NCI-H69 (cell line): ENCODE data around the gene FLT3.
"Not testable (repeated sequence)": the region's sequence is repeated elsewhere in the genome, so short reads cannot be mapped to it uniquely, and the experiment has no call there.

ENCODE experiments used
- DNase-seq: peaks from one replicate; lab custom pipeline; 2025; lab: John Stamatoyannopoulos, UW

FLT3 gene

DNA sequence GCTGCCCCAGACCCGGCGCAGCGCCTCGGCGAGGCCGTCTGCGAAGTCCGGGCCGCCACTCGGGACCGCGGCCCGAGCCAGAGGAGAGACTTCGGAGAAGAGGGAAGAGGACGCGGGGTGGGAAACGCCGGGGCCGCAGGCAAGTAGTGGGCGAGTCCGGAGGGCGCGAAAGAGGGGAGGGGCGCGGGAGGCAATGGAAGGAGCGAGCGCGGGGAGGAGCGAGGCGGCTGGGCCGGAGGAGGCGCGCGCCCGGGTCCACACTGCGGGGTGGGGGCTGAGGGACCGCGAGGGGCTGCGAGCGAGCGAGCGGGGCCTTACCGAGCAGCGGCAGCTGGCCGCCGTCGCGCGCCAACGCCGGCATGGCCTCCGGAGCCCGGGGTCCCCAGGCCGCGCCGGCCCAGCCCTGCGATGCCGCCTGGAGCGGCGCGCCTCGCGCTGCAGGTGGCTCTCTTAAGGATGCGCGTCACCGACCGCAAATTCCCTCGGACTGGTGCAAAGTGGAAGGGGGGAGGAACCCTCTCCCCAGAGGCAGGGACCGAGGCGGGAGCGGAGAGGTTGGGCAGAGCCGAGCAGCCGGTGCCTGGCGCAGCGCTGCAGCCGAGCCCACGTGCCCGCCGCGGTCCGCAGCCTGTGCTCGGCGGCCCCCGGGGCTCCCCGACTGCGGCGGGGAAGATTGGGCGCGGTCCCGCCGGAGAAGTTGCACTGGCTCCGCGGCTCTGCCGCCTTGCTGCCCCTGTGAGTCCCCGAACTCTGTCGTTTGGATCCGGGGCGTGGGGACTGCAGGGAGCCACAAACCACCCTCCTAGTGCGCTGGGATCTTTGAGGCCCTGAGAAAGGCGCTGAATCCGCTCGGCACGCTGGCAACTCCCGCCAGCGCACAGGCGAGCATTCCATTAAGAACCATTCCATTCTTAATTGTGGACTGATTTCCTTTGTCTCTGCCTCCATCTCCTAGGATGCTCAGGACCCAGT lies at the start of gene FLT3:
FLT3 (minus strand) TSS at position 427 of the 972 bp plus-strand sequence; CDS start at position 361, 66 bp downstream.
- DNase-seq: peak; percentile 62

DNA sequence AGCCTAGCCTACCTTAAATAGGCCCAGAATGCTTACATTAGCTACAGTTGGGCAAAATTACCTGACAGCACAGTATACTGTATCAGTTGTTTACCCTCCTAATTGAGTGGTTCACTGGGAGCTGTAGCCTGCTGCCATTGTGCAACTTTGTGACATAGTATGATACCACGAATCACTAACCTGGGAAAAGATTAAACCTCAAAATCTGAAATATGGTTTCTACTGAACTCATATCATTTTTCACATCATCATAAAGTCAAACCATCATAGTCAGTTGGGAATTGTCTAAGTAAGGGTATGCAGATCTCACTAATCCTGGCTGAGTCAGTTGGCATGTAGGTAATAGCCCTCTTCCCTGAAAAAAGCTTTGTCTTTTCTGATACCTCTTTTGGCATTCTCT lies 47.1 kb upstream of the FLT3 start:
- no peak for DNase-seq

DNA sequence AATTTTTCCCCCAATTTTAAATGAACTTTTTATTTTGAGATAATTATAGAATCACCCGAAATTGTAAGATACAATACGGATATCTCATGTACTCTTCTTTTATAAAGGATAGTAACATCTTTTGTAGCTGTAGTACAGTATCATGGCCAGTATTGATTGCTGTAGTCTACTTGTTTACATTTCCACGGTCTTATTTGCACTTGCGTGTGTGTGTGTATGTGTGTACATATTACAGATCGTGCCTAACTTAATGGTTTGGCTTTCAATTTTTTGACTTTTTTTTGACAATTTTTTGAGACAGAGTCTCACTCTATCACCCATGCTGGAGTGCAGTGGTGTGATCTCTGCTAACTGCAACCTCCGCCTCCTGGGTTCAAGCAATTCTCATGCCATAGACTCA lies 44.7 kb upstream of the FLT3 start:
- DNase-seq: no peak

DNA sequence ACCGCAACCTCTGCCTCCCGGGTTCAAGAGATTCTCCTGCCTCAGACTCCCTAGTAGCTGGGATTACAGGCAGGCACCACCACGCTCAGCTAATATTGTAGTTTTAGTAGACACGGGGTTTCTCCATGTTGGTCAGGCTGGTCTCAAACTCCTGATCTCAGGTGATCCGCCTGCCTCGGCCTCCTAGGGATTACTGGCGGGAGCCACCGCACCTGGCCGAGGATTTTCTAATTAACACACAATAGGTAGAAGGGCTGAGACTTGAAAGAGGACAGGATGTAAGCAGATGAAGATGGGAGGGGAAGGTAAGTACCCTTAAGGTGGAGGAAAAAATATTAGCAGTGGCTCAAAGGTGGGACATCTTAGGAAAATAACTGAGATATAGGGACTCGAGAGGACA lies 41.2 kb upstream of the FLT3 start:
- peak; percentile 32 for DNase-seq

DNA sequence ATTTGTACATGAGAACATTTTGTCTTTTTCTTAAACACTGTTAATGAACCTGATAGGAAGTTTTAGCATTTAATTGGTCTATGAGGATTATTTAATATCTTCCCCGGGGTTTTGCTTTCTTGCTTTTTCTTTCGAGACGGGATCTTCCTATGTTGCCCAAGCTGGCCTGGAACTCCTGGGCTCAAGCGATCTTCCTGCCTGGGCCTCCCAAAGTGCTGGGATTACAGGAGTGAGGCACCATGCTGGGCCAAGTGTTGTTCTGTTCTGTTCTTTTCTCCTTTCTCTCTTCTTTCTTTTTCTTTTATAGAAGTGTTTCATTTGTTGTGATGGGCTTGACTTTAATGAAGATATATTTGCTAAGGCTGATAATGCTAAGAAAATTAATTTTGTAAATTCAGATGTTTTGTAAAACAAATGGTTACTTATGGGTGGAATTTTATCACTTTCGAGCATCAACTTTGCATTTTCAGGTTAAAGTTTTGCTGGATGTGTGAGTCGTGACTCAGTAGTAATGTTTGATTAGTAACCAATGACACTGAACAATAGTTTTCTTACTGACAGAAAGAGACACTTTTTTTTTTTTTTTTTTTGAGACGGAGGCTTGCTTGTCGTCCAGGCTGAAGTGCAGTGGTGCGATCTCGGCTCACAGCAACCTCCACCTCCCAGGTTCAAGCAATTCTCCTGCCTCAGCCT lies 40.2 kb upstream of the FLT3 start:
- no peak for DNase-seq

DNA sequence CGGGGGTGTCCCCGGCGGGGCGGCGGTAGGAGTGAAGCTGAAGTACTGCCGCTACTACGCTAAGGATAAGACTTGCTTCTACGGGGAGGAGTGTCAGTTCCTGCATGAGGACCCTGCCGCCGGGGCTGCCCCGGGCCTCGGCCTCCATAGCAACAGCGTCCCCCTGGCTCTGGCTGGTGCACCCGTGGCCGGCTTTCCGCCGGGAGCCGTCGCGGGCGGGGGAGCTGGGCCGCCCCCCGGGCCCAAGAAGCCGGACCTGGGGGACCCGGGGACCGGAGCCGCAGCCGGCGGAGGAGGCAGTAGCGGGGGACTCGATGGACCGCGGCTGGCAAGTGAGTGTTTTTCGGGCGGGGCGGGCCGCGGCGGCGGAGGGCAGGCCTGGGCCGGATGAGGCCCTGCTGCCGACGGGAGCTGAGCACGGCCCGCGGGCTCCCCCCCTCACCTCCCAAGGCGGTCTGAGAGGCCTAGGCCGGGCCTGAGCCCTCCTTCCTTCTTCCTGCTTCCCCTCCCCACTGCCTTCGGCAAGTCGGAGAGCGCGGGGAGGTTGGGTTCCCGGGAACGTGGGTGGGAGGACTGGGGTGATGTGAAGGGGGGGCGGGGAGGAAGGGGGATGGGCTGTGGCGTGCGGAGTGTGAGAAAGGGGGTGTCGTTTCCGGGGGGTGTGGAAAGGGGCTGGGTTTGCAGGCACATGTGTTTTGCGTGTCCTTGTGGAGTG lies 38.5 kb upstream of the FLT3 start:
- peak; percentile 77 for DNase-seq

DNA sequence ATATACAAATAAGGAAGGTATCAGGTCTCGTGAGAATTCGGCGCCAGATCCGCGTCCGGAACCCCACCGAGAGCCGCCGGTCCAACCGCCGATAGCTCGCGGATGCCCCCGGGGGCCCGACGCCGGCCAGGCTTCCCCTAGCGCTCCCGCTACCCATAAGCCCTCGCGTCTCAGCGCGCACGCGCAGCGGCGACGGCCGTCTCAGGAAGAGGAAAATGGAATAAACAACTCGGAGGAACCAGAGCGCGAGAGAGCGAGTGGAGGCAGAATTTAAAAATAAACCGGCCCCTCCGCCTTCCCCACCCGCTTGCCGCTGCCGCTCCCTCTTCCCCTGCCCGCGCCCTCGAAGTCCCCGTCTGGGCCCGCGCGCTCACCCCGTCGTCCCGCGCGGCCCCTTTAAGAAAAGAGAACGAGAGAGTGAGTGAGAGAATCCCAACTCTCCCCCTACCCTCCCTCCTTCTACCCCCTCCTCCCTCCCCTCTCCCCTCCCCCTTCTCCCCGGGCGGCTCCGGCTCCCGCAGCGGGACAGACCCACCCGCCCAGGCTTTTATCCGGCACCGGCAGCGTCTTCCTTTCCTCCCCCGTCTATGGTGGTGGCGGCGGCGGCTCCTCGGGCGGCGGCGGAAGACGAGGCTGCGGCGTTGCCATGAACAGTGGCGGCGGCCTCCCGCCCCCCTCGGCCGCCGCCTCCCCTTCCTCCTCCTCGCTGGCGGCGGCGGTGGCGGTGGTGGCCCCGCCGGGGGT lies 37.8 kb upstream of the FLT3 start, which contains the start of gene PAN3:
PAN3 (plus strand) TSS at position 534 of the 744 bp plus-strand sequence; CDS start at position 647, 113 bp downstream.
- DNase-seq: peak; percentile 91

DNA sequence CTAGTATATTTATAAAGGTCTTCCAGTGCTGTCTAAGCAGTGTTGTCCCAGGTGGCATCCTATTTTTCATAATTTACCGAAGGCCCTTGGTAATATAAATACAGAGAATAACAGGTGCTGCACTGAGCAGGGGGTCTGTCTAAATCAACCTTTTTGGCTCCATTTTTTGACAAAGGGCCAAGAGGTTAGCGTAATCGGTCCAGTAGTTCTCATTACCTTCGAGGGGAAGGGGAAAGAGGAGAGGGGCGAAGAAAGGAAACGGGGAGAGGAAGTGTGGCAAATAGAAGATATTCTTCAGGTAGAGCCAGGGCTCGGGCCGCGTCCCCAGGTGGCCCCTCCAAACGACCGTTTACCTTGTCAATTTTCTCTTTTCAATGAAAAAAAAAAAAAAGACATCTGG lies 37.2 kb upstream of the FLT3 start:
- peak; percentile 70 for DNase-seq

DNA sequence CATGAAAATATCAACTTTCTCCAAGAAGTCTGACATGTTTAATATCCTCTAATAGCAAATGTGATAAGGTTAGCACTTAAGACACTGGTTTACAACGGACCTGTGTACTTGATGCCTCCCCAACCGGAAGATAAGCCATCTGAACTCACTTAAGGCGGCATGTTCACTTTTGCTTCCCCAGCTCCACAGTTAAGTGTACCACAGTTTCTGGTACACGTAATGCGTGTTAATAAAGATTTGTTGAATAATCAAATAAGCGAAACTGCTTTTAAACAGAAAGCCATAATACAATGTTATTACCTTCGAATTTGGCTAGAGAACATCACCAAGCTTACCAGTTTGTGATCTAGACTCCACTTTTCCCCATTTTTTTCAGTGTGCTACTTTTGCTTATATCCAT lies 36.5 kb upstream of the FLT3 start:
- DNase-seq: no peak

DNA sequence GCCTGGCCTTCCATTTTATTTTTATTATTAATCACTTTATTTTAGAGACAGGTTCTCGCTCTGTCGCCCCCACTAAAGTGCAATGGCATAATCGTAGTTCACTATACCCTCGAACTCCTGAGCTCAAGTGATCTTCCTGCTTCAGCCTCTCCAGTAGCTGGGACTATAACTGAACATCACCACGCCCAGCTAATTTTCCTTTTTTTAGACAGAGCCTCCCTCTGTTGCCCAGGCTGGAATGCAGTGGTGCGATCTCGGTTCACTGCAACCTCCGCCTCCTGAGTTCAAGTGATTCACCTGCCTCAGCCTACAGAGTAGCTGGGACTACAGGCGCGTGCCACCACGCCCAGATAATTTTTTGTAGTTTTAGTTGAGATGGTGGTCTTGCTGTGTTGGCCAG lies 31.3 kb upstream of the FLT3 start:
- DNase-seq: no peak

DNA sequence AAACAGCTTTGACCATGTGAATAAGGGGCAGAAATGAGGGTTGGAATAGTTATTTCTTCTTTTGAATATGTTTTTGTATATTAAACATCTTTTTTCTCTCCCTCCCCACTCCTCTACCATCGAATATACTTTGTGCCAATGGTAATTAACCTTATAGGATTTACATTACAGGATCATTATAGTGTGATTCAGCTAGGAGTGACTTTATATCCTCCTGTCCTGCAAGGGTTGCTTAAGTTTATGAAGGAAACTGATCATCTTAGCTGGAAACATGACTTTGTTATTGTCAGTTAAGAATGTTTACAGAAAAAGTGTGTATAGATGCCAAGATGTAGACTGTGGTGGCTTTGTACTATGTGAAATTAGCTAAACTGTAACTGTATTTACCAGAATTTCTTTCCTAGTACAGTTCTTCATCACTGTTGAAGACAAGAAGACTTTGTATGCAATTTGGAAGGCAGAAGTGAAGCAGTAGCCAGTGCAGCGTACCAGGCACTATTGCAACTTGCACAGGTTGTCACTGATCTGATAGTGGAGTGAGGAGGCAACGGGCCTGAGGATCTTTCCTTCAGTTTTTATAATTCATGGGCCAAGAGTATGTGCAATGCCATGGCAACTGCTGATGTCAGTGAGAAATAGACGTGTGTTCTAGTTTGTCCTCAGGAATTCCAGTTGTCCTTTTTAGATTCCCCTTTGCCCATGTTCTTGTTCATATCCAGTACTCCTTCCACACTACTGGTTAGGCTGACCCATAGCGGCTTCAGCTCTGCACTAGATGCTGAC lies 29.7 kb upstream of the FLT3 start:
- DNase-seq: no peak

DNA sequence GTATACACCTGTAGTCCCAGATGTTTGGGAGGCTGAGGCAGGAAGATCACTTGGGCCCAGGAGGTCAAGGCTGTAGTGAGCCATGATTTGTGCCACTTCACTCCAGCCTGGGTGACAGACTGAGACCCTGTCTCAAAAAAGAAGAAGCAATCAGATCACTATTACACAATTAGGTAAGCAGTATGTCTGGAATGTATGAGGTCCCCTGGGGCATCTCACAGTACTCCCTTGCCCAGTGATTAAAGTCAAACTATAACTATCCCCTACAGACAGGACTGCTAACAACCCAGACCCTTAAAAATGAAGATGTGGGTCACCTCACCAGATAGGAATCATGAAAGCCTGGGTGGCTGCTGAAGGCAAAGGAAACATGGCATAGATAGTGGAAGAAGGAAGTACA lies 28.6 kb upstream of the FLT3 start:
- no peak for DNase-seq

DNA sequence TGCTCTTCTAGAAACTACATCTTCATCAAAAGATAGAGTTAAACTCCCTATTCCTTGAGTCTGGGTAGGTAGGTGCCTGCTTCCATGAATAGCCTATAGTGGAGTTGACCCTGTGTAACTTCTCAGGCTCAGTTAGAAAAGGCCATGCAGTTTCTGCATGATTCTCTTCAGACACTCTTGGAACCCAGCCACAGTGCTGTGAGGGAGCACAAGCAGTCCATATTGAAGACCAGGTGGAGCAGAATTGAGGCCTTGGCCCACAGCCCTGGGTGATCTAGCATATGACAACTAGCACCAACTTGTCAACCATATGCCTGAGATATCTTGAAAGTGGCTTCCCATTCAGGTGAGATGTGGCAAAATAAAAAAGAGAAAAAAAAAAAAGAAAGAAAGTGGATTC lies 27.7 kb upstream of the FLT3 start:
- no peak for DNase-seq

DNA sequence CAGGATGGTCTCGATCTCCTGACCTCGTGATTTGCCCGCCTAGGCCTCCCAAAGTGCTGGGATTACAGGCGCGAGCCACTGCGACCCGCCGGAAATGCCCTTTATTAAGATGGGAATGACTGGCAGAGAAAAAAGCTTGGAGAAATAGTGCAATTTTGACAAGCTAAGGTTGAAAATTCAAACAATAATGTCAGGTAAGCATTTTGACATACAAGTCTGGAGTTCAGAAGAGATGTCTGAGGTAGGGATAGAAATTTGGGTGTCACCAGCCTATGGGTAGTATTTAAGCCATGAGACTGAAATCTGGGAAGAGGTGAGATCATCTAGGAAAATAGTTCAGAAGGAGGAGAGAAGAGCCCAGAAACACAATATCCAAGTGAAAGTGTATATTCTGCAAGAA lies 20.8 kb upstream of the FLT3 start:
- DNase-seq: no peak

DNA sequence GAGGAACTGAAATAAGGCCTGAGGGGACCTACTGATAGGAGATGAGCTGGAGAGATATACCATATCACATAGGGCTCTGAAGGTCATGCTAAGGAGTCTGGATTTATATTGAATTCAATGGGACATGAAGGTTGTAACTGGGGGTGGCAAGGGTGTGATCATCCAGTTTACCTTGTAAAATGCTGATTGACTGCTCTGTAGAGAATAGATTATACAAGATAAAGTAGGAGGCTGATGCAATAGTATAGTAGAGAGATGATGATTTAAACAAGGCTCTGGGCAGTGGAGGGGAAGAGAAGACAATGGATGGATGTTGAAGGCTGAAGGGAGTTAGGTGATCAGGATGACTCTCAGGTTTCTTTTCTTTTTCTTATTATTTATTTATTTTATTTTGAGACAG lies 19.9 kb upstream of the FLT3 start:
- no peak for DNase-seq

DNA sequence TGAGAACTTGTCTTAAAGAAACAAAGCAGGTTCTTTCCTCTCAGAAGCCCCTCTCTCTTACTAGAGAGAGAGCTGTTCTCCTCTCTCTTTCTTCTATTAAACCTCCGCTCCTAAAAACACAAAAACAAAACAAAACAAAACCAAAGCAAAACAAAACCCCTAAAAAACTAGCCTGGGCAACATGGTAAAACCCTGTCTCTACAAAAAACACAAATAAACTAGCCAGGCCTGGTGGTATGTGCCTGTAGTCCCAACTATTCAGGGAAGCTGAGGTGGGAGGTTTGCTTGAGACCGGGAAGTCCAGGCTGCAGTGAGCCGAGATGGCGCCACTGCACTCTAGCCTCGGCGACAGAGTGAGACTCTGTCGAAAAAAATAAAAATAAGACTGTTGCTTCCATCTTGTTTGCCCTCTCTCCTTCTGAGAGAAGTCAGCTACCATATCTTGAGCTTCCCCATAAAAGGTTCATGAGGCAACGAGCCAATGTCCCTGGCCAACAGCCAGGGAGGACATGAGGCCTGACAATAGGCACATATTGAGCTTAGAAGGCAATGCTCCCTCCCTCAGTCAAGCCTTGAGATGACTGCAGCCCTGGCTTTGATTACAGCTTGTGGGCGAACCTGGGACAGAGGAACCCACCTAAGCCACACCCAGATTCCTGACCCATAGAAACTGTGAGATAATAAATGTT lies 17.5 kb upstream of the FLT3 start:
- peak; percentile 42 for DNase-seq

DNA sequence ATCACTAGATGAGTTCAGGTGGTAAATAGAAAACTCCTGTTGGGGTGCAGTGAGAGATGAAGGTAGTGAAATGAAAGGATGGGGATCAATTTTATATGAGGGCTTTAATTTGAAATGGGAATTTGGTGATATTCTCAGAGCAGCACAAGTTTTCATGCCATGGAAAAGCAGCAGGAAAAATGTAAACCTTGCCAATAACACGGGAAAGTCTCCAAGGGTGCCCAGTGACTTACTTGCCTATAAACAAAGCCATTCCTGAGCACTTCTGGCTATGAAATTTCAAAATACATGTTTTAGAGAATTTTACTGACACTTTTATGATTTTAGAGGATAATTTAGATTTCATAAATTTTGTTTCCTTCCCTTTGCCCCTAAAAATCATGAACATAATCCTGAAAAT lies 16.4 kb upstream of the FLT3 start:
- no peak for DNase-seq

DNA sequence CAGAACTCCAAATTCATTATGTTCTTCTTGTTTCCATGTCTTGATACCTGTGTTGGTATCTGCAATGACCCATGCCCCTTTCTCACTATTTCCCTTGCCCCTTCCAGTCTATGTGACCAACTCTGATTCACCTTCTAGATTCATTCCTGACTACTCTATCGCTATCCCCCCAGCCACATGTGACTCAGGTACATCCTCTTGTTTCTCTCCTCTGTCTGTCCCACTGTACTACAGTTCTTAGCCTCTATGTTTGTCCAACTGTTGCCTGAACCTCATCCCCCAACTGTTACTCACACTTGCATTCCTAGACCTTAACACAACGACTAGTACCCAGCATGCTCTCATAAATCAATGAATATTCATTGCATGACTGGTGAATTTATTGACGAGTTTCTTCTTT lies 10.0 kb upstream of the FLT3 start:
- DNase-seq: no peak

DNA sequence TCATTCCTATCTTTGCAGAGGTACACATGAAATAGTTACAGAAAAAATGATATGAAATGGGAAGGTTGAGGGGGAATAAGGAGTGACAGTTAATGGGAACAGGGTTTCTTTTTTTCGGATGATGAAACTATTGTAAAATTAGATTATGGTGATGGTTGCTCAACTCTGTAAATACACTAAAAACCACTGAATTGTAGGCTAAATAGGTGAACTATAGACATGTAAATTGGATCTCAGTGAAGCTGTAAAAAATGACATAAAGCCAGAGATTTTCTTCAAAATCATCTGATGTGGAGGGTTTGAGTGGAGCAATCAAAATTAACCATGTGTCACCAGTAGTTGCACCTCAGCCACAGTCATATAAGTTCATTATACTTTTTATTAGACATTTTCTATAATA lies 6.6 kb upstream of the FLT3 start:
- DNase-seq: no peak

DNA sequence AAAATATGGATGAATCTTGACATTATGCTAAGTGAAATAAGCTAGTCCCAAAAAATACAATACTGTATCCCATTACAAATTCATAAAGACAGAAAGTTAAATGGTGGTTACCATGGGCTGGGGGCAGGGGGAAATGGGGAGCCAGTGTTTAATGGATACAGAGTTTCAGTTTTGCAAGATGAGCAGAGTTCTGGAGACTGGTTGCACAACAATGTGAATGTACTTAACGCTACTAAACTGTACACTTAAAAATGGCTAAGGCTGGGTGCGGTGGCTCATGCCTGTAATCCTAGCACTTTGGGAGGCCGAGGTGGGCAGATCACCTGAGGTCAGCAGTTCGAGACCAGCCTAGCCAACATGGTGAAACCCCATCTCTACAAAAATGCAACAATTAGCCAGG lies 1.5 kb upstream of the FLT3 start:
- DNase-seq: not testable (repeated sequence)
